Ovary (tissue), 10 donors: ENCODE data around the gene TMEM186. TPM values are rescaled to one million over a fixed set of nuclear protein-coding genes. Genes with fewer than 3 reads are reported as not detected.
"Not testable (repeated sequence)": the region's sequence is repeated elsewhere in the genome, so short reads cannot be mapped to it uniquely, and the experiment has no call there.

ENCODE experiments used
- DNase-seq, 5 donors: peaks; one replicate each; pipeline ENCODE4 v3.0.0-alpha.2; 2019 to 2020
- H3K27ac ChIP-seq, 2 donors: fragments of 200-600 bp; one replicate each; pipeline versions ENCODE4 v1.5.1 to v1.8.0; 2019 to 2022
- H3K27me3 ChIP-seq: fragments of 200-600 bp; one replicate; pipeline ENCODE4 v1.8.0; 2022
- H3K36me3 ChIP-seq: fragments of 200-600 bp; sonication (generic); one replicate; pipeline ENCODE4 v1.5.1; 2019
- H3K4me1 ChIP-seq: one replicate; pipeline ENCODE4 v1.8.1; 2013; ENCODE audit warnings: mild to moderate bottlenecking, moderate library complexity; ENCODE audit not compliant: insufficient read depth
- H3K4me3 ChIP-seq: fragments of 200-600 bp; sonication (generic); one replicate; pipeline ENCODE4 v1.5.1; 2017
- H3K9me3 ChIP-seq, 2 donors: fragments of 200-600 bp in 1 of 2; sonication (generic) in 1 of 2; one replicate each; pipeline versions ENCODE4 v1.5.1 to v1.8.1; 2013 to 2019; ENCODE audit warnings: mild to moderate bottlenecking in 1 of 2, moderate library complexity in 1 of 2
- CTCF ChIP-seq, 3 donors: fragments of 450-650 bp in 2 of 3; fragments of 200-600 bp in 1 of 3; IDR thresholded peaks; one replicate each; pipeline versions ENCODE4 v1.5.1 to v1.8.0; 2016 to 2022; ENCODE audit warnings: antibody characterized with exemption in 3 of 3, mild to moderate bottlenecking in 1 of 3
- EP300 ChIP-seq: sonication (generic); formaldehyde crosslinking; IDR thresholded peaks from one replicate; pipeline ENCODE4 v1.6.1; 2017; ENCODE audit warnings: antibody characterized with exemption
- POLR2A ChIP-seq: fragments of 450-650 bp; IDR thresholded peaks from one replicate; pipeline ENCODE4 v1.6.1; 2017; ENCODE audit warnings: antibody characterized with exemption, mild to moderate bottlenecking, moderate library complexity
- WGBS, 3 donors: extraction: QIAGEN DNeasy Blood & Tissue Kit in 1 of 3; methylation state at CpG; one replicate each; pipeline versions ENCODE4 v1.1.5 to v1.1.7; 2013 to 2017; 5-methylcytosine and 5-hydroxymethylcytosine counted together
- intact Hi-C, 4 donors: fragments of 100-400 bp; cut with DNase I; formaldehyde crosslinking; loops; one replicate each; pipeline versions ENCODE4 v1.11.0 to v1.15.1; 2022 to 2023
- long read RNA-seq, 3 donors: library from polyadenylated mRNA in 2 of 3; unstranded in 2 of 3; transcript quantifications; one replicate each; pipeline ENCODE4 v2.0.0 and lab custom pipeline, GENCODE V29; 2021 to 2026
- polyA plus RNA-seq, 2 donors: library from polyadenylated mRNA; stranded (reverse); fragments of 200-250 nt in 1 of 2; fragments of 350-450 nt in 1 of 2; fragmentation: Illumina TruSeq in 1 of 2; extraction: RNeasy Lipid Tissue Mini Kit (QIAGEN cat#74804) in 1 of 2; gene quantifications; one replicate each; pipeline ENCODE4 v1.2.3, GENCODE V29; 2013 to 2014
- total RNA-seq, 7 donors: library from RNA; depleted of rRNA in 2 of 7; stranded (reverse); fragments of >200 nt in 2 of 7; fragmentation: NEBNext Ultra II Directional in 3 of 7; extraction: Animal tissue kit (Norgen Biotek cat#: 25700) in 3 of 7; gene quantifications; one replicate each; pipeline versions ENCODE4 v1.1.0 to v1.2.4, GENCODE V29; 2016 to 2023
- donor health status: DM: no; HTN: no; CAD: no; lungs with moderate emphysema.
- donor health status: DM: no; HTN: no; CAD: no.
- donor health status: Bipolar disorder and iron deficiency.
- donor health status: DM: yes; HTN: yes; CAD: no.
- donor health status: DM: no; HTN: no; CAD: no.
- donor health status: DM: yes; HTN: yes; CAD: no.

The TMEM186 gene
- total RNA-seq (10 to 100 TPM in 2 of 7 donors, 1 to 10 TPM in 5; 4.9 to 11.2 (median 9.6) TPM), polyA plus RNA-seq (10 to 100 TPM in 1 of 2 donors, 1 to 10 TPM in 1; 6.4 to 11.3 TPM)
- long read RNA-seq, donor 1, transcript TMEM186-201 (2 exons, 1,448 nt) = major isoform, 7 of 14 reads
- long read RNA-seq, donor 1, partial matches to known transcripts = 0 of 14 reads
- long read RNA-seq, donor 1, other reads (novel, unspliced or antisense) = 7 of 14 reads
- long read RNA-seq, donor 2, partial matches to known transcripts = 0 of 2 reads
- long read RNA-seq, donor 2, other reads (novel, unspliced or antisense) = 0 of 2 reads
- long read RNA-seq, donor 3, partial matches to known transcripts = 0 of 8 reads
- long read RNA-seq, donor 3, other reads (novel, unspliced or antisense) = 4 of 8 reads

- H3K27ac ChIP-seq = peak within 1 kb of the TSS in 1 of 2 donors; percentile 43
- peaks cover 3% of the 10 kb centered on the region for H3K4me1 ChIP-seq
Observed at GRCh38 chr16:8797364-8798173, at the start of gene TMEM186, which contains the start of gene PMM2. Gene TMEM186 (minus strand): TSS chr16:8797639. CDS start chr16:8797614, 25 bp downstream. Gene PMM2 (plus strand): TSS chr16:8797839. CDS start chr16:8797883, 44 bp downstream.

GRCh38 chr16:8847145-8847544 lies 49.7 kb upstream of the TMEM186 start:
- TF ChIP-seq EP300 = no peak
- TF ChIP-seq POLR2A = no peak
- TF ChIP-seq CTCF (IDR thresholded peaks at IDR 0.05) = no peak

More at GRCh38 chr16:8797364-8798173, at the start of gene TMEM186, which contains the start of gene PMM2:
- Histone ChIP-seq H3K27me3 (no peaks in the 10 kb centered on the region), H3K36me3 (no peaks in the 10 kb centered on the region), H3K9me3 (no peaks in the 10 kb centered on the region), H3K4me3 (peak within 1 kb of the TSS; percentile 94)
- DNase-seq = peak; percentile 94 to 96 (median 94)
- TF ChIP-seq POLR2A = peak; percentile 32
- no peak for TF ChIP-seq EP300
- TF ChIP-seq CTCF (IDR thresholded peaks at IDR 0.05) = peak in 1 of 3 donors; percentile 24
- 0% methylated on average over 61 of the region's 61 CpGs for WGBS, 3 donors
- intact Hi-C loops = loop anchor here in 2 of 4 donors (2.0 to 10.0 kb wide), 4 partner anchors 49 to 123 kb away; partner anchors contain the start of gene ABAT (in 1 of the 2)

GRCh38 chr16:8846401-8846932 lies 49.0 kb upstream of the TMEM186 start:
- Histone ChIP-seq H3K4me1 (peaks cover 5% of the 10 kb centered on the region), H3K9me3 (no peaks in the 10 kb centered on the region), H3K4me3 (no peak overlapping the region), H3K36me3 (no peaks in the 10 kb centered on the region), H3K27me3 (no peaks in the 10 kb centered on the region), H3K27ac (no peak overlapping the region)
- DNase-seq = no peak
- intact Hi-C loops = no loop called here
- 86 to 93% (median 88%) methylated on average over 10 of the region's 10 CpGs for WGBS, 3 donors
- no peak for TF ChIP-seq EP300

More at GRCh38 chr16:8847145-8847544, 49.7 kb upstream of the TMEM186 start:
- Histone ChIP-seq H3K27me3 (no peaks in the 10 kb centered on the region), H3K4me1 (peaks cover 5% of the 10 kb centered on the region), H3K36me3 (no peaks in the 10 kb centered on the region), H3K4me3 (no peak overlapping the region), H3K27ac (no peak overlapping the region), H3K9me3 (no peaks in the 10 kb centered on the region)
- no peak for DNase-seq
- WGBS, 3 donors = 87 to 90% (median 89%) methylated on average over 13 of the region's 13 CpGs
- intact Hi-C loops = no loop called here

GRCh38 chr16:8845699-8846298 lies 48.4 kb upstream of the TMEM186 start:
- no peak for DNase-seq
- TF ChIP-seq CTCF (IDR thresholded peaks at IDR 0.05) = no peak
- no peak for TF ChIP-seq POLR2A
- no peak for TF ChIP-seq EP300
- peaks cover 5% of the 10 kb centered on the region for H3K4me1 ChIP-seq
- no peak overlapping the region for H3K4me3 ChIP-seq
- 89 to 95% (median 94%) methylated on average over 7 of the region's 7 CpGs for WGBS, 3 donors
- no peak overlapping the region for H3K27ac ChIP-seq
- intact Hi-C loops = no loop called here
- H3K27me3 ChIP-seq = no peaks in the 10 kb centered on the region
- H3K36me3 ChIP-seq = no peaks in the 10 kb centered on the region
- H3K9me3 ChIP-seq = no peaks in the 10 kb centered on the region

- H3K4me1 ChIP-seq, H3K27me3 ChIP-seq, H3K9me3 ChIP-seq, H3K36me3 ChIP-seq, DNase-seq, intact Hi-C loops, H3K27ac ChIP-seq, H3K4me3 ChIP-seq: not testable (repeated sequence)
- 39 to 84% (median 46%) methylated on average over 5 to 12 of the region's 12 CpGs for whole genome bisulfite sequencing, 3 donors
Observed at GRCh38 chr16:8843296-8843695, 45.9 kb upstream of the TMEM186 start.

GRCh38 chr16:8842016-8842415 lies 44.6 kb upstream of the TMEM186 start:
- DNase-seq, intact Hi-C loops, H3K27ac ChIP-seq, H3K4me3 ChIP-seq, H3K4me1 ChIP-seq, H3K9me3 ChIP-seq, H3K27me3 ChIP-seq, H3K36me3 ChIP-seq: not testable (repeated sequence)
- WGBS, 3 donors = 46 to 57% (median 46%) methylated on average over 4 of the region's 4 CpGs

- H3K36me3 ChIP-seq, H3K4me3 ChIP-seq, H3K9me3 ChIP-seq, DNase-seq, H3K27me3 ChIP-seq, H3K27ac ChIP-seq, intact Hi-C loops, H3K4me1 ChIP-seq: not testable (repeated sequence)
- WGBS, 3 donors = 88 to 90% (median 89%) methylated on average over 15 of the region's 15 CpGs
Observed at GRCh38 chr16:8837594-8837993, 40.2 kb upstream of the TMEM186 start.
